SHP77 (cell line): ENCODE results near the gene ISG15.
"Not testable (repeated sequence)": the region's sequence is repeated elsewhere in the genome, so short reads cannot be mapped to it uniquely, and the experiment has no call there.

Experiments
- DNase-seq, 2 experiments: peaks; one replicate each; lab custom pipeline; 2025; lab: John Stamatoyannopoulos, UW

Gene ISG15

DNA sequence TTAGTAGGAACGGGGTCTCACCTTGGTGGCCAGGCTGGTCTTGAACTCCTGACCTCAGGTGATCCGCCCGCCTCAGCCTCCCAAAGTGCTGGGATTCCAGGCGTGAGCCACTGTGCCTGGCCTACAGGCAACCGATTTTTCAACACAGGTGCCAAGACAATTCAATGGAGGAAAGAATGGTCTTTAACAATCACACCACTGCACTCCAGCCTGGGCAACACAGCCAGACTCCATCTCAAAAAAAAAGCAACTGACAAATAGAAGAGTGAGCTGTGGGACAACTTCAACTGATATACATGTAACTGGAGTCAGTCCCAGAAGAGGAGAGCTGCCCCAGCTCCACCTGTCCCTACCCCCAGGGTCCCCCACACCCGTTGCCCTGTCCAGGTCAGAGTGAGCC, 18.8 kb upstream of the ISG15 start:
- not testable (repeated sequence) for DNase-seq

DNA sequence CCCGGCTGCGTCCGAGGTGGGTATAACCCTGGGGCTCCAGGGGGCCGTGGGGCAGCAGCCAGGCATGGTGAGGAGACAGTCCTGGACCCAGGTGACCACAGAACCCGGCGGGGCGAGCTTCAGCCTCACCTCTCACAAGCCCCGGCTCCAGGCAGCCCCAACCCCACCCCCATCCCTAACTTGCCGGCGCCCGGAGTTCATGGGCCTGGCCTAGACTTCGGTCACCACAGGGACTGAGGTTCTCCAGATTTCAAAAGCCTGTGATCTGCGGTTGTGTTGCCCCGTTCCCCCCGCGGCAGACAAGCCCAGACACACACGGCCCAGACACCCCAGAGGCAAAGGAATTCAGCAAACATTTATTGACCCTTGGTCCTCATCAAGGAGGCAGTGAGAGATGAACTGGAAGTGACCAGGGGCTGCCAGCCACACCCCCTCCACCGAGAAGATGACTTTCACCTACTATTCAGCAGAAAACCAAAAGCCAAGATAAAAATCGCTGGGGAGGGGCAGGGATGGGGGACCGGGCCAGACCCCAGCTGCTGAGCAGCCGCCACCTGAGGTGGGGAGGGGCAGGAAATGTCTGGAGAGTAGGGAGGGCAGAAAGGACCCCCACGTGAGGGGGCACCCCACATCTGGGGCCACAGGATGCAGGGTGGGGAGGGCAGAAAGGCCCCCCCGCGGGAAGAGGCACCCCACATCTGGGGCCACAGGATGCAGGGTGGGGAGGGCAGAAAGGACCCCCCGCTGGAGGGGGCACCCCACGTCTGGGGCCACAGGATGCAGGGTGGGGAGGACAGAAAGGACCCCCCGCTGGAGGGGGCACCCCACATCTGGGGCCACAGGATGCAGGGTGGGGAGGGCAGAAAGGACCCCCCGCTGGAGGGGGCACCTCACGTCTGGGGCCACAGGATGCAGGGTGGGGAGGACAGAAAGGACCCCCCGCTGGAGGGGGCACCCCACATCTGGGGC, 17.3 kb upstream of the ISG15 start:
- no peak for DNase-seq

DNA sequence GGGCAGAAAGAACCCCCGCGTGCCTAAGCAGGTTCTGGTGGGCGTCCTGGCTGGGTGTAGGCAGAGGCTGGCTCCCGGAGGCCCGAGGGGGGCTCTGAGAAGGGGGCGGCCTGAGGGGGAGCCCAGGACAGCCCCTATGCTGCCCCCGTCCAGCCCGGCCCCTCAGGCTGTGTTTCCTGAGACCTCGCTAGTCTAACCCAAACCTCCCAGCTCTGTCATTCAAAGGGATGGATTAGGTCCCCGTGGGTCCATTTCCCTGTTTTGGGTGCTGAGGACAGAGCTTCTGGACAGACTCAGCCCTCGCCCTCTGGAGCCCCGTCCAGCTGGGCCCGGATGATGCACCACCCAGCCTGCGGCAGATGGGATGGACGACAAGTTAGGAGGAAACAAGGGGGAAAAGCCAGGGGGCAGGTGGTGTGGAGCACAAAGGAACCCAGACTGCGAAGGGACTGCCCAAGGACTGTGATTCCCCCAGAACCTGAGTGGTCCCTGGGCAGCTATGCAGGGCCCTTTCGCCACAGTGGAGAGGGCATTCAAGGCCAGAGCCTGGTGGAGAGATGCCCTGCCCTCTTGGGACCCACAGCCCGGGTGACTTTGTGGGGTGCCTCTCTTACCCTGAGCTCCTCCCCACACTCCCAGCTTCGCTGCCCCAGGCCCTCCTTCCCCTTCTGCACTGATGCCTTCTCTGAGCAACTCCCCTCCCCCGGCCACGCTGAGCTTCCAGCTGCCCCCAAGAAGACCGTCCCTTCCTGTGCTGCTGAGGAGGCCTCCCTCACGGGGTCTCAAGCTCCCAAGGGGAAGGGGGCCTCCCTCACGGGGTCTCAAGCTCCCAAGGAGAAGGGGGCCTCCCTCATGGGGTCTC, 16.2 kb upstream of the ISG15 start:
- DNase-seq: no peak

DNA sequence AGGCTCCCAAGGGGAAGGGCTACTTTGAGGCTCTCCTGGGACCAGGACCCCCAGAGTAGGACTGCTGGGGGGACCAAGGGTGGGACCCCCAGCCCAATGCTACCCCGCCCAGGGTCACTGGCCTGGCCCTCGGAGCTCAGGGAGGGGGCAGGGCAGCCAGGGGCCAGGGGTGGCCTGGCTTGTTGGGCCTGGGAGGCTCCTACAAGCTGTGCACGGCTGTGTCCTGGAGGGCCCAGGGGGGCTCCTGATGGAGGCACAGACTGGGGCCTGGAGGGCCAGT, 15.6 kb upstream of the ISG15 start:
- DNase-seq: no peak

DNA sequence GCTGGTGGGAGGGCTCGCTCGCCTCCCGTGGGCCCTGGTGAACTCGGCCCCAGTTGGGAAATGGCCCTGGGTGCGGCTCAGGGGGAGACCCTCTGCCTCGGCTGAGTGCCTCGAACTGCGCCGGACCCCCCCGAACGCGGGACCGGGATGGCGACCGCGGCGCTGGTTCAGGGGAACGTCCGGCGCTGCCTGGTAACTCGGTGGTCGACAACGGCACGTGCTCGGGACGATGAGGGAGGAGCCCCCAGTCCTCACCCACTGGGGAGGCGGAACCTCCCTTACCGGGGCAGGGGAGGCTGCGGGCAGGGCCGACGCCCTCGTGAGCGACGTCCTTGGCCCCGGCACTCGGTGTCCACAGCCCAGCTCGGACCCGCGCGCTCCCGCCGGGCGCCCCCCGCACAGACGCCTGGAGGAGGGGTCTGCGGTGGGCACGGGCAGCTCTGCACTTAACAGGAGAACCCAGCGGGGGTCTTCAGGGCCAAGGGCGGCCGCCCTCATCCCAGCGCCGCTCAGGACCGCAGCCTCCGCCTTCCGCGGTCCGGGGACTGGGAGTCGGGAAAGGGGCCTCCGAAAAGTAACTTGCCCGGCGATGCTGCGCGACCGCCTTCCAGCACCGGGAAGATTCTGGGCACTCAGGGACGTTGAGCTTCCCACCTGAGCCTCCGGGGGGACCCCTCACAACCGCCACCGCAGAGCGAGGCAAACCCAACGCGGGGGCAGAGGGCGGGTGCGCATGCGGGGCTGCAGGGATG, 15.1 kb upstream of the ISG15 start:
- no peak for DNase-seq

DNA sequence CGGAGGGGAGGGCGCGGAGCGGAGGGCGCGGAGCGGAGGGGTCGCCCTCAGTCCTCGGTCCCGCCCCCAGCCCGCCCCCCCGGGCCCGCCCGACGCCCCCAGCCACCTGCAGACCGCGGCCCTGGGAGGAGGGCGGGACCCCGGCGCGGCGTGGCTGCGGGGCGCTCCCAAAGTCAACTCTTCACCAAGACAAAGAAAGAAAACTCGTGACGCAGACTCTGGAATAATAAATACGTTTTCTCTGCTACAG, 14.6 kb upstream of the ISG15 start:
- DNase-seq: no peak

DNA sequence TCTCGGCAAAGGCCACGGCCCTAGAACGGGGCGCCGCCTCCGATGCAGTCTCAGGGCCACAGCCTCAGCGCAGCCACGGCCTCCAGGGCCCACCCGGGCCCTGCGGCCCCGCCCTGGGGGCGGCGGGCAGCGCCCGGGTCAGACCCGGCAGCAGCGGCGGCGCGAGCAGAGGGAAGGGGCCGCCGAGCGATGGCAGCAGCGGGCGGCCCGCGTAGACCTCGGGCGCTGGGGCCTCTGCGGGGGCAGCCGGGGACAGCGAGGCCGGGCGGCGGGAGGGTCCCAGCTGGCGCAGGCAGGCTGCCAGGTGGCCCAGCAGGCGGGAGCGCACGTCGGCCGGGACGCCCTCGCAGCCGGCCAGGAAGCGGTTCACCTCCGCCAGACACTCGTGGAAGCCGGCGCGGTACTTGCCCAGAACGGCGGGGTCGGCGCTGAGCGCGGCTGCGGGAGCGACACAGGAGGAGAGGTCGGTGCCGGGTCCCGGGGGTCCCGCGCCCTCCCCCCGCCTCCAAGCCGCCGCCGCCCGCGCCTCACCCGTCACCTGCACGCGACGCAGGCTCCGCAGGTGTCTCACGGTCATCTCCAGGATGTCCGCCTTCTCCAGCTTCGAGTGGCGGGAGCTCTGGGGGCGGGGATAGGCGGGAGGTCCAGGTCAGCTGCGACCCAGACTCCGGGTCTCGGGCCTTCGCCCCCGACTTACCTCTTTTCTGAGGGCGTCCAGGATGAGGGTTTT, 14.1 kb upstream of the ISG15 start:
- DNase-seq: no peak

DNA sequence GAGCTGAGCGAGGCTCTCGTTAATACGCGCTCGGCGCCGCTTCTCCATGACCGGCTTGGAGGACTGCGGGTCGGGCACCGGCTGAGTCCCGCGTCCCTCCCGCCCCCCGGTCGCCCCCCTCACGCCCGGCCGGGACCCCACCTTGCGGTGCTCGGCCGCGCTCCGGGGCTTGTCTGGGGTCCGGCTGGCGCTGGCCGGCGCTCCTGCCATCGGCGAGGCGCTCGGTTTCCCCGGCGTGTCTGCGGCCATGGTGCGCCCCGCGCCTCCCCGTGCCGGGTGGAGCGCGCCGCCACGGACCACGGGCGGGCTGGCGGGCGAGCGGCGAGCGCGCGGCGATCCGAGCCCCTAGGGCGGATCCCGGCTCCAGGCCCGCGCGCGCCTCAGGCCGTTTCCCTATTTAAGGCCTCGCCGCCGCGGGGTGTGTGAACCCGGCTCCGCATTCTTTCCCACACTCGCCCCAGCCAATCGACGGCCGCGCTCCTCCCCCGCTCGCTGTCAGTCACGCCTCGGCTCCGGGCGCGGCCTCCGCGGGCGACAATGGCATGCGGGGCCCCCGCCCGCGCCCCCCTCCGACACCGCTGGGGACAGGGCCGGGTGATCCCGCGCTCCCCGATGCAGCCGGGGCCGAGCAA, 13.5 kb upstream of the ISG15 start, which contains the start of gene HES4:
Gene HES4, minus strand, starts transcription at position 373 of the 632 bp plus-strand sequence. Its CDS starts 124 bp downstream, at position 249.
- DNase-seq: no peak

DNA sequence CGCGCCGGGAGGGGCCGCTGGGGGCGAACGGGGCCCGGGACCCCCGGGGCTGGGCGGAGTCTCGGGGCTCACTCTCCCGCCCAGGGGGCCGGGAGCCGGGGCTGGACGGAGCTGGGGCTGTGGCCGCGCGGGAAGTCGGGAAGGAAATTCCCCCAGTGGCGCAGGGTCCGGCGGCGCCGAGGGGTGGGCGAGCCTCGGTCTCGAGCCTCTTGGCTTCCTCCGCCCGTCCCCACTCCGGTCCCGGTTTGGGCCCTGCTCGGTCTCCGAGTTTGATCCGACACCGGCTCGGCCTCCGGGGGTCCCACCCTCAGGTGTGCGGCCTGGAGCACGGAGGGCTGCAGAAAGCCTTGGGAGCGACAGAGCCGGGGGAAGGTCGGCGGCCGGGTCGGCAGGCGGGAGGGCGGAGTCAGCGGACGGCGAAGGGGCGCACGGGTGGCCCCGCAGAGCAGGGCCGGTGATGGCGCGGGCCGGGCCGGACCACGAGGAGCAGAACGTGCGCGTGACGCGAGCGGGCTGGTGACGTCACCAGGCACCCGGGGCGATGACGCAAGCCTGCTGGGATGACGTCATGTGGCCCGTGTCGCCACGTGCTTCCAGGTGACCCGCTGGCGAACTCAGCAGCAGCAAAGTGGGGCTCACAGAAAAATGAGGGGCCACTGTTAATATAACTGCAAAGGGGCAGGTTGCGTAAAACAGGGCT, 12.8 kb upstream of the ISG15 start:
- no peak for DNase-seq

DNA sequence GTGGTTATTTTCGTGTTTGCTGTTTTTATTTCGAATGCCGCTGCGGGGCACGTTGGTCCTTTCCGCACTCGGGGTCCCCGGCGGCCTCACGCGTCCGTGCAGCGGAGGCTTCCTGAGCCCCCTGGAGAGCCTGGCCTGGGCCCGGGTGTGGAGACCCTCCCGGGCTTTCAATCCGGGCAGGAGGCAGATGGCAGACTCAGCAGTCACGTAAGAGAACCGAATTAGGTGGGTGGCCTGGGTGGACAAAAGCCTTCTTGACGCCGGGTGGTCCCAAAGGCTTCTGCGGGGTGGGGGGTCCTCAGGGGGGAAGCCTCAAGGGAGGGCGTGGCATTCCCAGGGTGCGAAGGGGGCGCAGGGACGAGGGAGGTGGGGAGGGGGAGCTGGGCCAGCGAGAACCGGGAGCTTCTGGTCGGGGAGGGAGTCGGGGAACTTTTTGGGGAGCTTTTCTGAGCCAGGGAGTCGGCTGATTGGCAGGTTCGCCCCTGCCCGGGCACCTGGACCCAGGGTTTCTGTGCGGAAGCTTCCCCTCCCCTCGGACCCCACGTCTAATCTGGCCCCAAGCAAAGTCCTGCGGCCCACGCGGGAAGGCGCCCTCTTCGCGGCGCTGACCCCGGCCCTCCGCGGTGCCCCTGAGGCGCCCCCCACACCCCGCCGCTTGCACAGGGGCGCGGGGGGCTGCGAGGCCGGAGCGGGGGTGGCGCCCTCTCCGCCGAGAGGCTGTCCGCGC, 12.1 kb upstream of the ISG15 start:
- DNase-seq: no peak

DNA sequence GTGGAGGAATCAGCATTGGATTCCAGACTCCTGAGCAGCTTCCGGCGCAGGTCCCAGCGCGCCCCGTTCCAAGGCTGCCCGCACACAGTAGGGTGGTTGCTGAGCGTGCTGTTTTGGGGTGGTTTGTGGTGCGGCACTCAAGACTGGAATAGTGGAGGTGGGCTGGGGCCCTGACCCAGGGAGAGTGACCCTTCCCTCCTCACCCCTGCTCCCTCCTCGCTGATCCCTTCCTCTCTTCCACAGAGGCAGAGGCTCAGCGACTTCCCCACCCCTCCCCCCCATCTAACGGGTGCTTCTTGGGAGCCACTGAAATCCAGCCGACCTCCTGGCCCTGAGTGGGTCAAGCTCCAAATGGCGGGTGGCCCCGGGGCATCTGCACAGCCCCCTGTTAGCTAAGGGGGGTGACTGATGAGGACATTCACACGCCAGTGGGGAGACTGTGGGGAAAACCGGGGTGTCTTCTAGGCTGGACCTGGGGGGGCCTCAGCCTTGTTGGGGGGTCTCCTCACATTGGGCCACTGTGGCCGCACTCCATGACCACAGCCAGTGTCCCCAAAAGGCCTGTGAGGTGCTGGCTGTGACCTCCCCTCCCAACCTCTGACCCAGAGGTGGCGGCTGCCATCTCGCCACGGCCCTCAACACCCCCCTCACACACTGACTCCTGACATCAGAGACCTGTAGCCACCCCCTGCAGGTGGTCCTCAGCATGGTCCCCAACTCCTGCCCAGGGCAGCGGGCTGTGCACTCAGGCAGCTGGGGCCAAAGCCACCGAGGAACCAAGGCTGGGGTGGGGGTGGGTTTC, 9.5 kb upstream of the ISG15 start:
- DNase-seq: no peak

DNA sequence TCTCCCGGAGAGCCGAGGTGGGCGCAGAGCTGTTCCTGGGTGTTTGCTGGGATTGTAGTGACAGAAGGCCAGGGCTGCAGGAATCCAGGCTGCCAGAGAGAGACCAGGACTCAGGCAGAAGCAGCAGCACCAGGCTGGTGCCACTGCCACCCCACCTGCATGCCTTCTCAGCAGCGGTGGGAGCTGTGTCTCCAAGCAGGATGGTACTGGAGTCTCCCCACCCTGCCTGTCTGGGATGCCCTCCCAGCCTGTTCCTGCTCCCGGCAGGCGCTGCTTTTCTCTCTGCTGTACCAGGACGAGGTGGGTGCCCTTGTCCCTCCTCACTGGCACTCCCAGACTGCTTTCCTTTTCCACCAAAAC, 8.9 kb upstream of the ISG15 start:
- DNase-seq: no peak

DNA sequence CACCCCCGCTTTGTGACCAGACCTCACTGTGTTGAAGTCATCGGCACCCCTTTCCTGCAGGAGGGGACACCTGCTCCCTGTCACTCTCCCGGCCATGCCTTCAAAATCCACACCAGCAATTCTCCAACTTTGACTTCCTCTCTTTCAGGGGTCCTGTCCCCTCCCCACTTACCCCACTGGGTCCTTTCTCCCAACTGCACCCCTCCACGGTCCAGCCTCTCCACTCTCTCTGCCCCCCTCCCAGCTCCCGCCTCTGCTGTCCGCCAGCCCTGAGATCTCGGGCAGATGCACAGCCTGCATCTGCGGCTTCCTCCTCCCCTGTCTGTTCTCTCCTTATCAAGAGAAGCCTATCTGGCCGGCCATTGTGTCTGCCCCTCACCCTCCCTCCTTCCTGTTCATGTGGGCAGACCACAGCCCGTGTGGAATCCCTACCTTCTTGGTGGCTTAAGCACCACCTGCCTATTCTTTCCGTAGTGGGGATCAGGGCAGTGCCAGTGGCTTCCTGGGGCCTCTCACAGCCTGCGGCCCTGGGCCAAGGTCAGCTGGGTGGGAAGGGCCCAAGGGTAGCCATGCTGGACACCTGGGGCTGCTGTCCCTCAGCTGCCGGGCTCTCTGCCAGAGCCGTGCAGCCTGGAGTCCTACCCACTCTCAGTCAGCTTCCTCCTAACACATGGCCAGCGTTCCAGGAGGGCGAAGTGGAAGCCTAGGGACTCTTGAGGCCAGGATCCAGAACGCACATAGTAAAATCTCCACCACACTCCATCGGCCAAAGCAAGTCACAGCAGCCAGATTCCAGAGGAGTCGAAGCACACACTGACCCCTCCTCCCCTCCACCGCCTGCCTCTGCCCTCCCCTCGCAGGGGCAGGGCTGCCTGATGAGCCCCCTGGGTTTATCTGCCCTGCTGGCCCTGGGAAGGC, 8.3 kb upstream of the ISG15 start:
- peak; percentile 27 to 59 for DNase-seq

DNA sequence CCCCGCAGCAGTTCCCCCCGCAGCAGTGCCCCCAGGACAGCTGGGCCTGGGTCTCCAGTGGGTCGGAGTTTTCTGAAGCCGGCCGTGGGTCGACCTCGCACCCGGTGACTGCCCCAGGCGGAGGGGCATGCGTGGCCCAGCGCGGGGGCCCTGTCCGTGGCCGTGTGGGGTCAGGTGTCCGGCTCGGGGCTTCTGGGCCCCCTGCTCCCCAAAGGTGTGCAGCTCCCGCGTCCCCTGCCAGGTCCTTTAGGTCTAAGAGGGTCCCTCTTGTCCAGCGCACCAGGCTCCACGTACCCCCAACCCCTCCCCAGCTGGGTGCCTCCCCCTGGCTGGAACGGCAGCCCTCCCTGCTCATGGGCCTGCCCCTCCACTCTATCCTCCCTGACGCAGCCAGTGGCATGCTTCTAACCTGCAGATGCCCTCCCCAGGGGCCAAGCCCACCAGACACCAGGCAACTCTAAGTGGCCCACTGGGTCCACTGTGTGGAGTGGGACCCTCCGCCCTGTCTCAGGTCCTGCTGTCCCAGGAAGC, 7.5 kb upstream of the ISG15 start:
- no peak for DNase-seq

DNA sequence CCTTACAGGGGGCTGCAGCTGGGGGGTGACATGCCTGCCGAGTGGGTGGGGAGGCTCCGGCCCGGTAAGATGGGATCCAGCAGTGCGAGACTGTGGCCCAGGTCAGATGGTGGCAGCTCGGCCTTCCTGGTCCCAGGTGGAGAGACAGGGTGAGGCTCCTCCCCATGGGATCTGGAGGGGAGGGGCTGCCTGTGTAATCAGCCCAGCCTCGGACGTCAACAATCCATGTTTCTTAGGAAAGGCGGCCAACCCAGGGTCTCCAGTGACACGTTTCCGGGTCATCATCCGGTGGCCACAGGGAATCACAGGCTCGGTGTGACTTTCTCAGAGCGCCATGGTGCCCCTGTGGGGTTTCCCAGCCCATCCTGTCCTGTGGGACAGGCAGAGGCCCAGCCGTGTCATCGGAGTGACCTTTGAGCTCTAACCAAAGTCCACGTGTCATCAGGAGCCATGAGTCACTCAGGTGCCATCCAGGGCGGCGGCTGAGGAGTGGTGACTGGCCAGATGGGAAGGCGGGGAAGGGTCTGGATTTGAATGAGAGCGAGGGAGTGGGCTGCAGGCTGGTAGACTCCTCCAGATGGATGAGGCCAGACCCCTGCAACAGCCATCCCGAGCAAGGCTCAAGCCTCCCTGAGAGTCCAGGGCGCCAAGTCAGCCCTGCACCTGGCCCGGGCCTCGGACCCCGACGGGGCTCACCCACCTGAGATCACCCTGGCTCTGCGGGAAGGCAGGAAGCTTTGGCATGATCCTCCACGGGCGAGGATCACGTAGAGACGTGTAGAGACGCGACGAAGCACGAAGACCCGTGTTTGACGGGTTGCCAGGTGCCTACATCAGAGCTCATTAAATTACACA, 6.8 kb upstream of the ISG15 start:
- DNase-seq: no peak

DNA sequence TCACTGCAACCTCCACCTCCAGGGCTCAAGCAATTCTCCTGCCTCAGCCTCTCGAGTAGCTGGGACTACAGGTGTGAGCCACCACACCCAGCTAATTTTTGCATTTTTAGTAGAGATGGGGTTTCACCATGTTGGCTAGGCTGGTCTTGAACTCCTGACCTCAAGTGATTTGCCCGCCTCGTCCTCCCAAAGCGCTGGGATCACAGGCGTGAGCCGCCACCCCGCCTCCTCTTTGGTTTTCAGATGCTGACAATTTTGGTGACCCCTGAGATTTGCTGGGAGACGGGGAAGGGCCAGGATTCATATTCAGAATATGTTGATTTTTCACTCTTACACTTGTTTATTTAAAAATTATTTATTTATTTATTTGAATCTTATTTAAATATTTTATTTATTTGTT, 3.2 kb upstream of the ISG15 start:
- DNase-seq: not testable (repeated sequence)

DNA sequence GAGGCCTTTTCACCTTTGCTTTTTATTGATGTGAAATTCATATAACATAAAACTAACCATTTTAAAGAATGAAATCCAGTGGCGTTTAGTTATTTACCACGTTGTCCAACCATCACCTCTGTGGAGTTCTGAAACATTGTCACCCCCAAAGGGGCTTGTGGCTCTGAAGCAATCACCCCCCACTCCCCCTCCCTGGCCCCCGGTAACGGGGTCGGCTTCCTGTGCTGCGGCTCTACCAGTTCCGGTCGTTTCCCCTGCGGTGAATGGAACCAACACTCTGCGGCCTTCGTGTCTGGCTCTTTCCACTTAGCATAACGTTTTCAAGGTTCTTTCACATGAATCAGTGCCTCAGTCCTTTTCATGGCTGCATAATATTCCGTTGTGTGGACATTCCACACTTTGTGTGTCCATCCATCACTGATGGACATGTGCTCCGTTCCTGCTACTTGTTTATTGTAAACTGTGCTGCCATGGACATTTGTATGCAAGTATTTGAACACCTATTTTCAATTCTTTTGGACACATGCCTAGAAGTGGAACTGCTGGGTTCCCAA, 1.8 kb upstream of the ISG15 start:
- no peak for DNase-seq
